GM12865 (cell line): ENCODE measurements around the gene PHLDB3.

Experiments used
- DNase-seq: peaks from one replicate; pipeline ENCODE4 v3.0.0; 2010; ENCODE audit warnings: low read depth
- H3K4me3 ChIP-seq: 2 replicates; pipeline ENCODE4 v1.5.1; 2011; ENCODE audit warnings: mild to moderate bottlenecking, low read depth, low read length, control low read depth
- CTCF ChIP-seq: IDR thresholded peaks from 2 replicates; pipeline ENCODE4 v1.5.1; 2011; ENCODE audit warnings: low read length, control low read depth, low read depth, inconsistent platforms; ENCODE audit not compliant: insufficient read depth; ENCODE audit errors: missing control alignments

Gene PHLDB3

GRCh38 chr19:43455321-43456113 lies 49.0 kb downstream of the PHLDB3 start:
- no peak for TF ChIP-seq CTCF
- no peak for DNase-seq
- H3K4me3 ChIP-seq = no peak overlapping the region

DNA sequence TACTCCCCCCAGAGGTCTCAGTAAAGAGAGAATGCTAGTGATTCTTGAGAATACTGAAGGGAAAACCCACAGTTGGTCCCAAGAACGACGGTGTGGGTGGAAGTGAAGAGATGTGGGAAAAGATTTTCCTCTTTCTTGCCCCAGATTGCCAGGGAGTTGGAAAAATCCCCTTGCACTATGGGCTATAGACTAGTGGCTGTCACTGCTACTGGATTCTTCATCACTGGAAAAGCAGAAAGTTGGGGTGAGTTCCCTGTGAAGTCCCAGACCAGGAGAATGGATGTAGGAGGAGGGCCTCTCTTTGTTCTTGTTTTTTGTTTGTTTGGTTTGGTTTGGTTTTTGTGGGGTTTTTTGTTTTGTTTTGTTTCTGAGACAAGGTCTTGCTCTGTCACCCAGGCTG lies 50.5 kb downstream of the PHLDB3 start:
- no peak for TF ChIP-seq CTCF

GRCh38 chr19:43452582-43452981 lies 52.0 kb downstream of the PHLDB3 start:
- TF ChIP-seq CTCF = no peak
- no peak for DNase-seq
- no peak overlapping the region for H3K4me3 ChIP-seq

More for the DNA sequence above, 50.5 kb downstream of the PHLDB3 start:
- no peak overlapping the region for H3K4me3 ChIP-seq
- DNase-seq = no peak

GRCh38 chr19:43450545-43450997 lies 54.0 kb downstream of the PHLDB3 start:
- H3K4me3 ChIP-seq = no peak overlapping the region
- no peak for TF ChIP-seq CTCF
- no peak for DNase-seq

GRCh38 chr19:43447655-43448054 lies 56.9 kb downstream of the PHLDB3 start:
- H3K4me3 ChIP-seq = no peak overlapping the region
- no peak for TF ChIP-seq CTCF
- DNase-seq = no peak

DNA sequence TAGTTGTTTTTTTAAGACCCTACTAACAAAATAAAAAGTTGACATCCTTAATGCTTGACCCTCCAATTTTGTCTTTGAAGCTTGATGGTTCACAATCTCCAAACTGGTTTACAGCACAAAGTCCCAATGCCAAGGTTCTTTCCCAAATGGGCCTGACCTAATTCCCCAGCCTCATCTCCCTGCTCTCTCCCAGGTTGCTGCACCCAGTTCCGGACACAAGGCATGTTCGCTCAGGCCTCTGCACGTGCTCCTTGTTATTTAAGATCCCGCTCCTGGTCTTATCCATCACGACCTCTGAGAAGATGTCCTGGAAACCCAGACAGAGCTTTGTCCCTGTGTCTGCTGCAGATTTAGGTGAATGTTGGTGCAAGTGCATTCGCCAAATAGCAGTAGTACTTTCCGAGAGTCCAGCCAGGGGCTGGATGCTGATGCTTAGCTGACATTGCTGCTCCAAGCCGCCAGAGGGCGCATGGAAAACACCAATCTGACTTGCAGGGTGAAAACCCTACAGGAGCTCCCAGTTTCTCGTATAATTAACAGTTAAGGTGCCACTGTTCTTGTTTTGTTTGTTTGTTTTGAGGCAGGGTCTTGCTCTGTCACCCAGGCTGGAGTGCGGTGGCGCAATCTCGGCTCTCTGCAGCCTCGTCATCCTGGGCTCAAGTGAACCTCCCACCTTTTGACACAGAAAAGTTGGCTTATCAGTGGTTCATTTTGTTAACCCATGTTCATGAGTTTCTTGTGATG lies 57.6 kb downstream of the PHLDB3 start:
- DNase-seq = peak; percentile 78
- peak; percentile 89 for TF ChIP-seq CTCF
- no peak overlapping the region for H3K4me3 ChIP-seq
